Activated CD8-positive, alpha-beta T cell treated with anti-CD3 and anti-CD28 coated beads for 36 hours (primary cell): ENCODE measurements around the gene PCGF1. TPM values are rescaled to one million over a fixed set of nuclear protein-coding genes. Genes with fewer than 3 reads are reported as not detected.

ENCODE experiments used
- ATAC-seq: fragments of 200-7000 bp; cut with Tn5 transposase; one replicate; pipeline ENCODE4 v1.10.0; 2021; ENCODE audit warnings: mild to moderate bottlenecking, moderate library complexity
- CTCF ChIA-PET: fragments of 350-600 bp; sonication (Branson Sonifier 250); formaldehyde crosslinking; loops from one replicate; lab custom pipeline; 2021; ENCODE audit warnings: antibody characterized with exemption; lab: Charles Lee
- POLR2A ChIA-PET: fragments of 350-600 bp; sonication (Branson Sonifier 250); formaldehyde crosslinking; loops from one replicate; lab custom pipeline; 2021; ENCODE audit warnings: antibody characterized with exemption; lab: Charles Lee
- DNase-seq: peaks from one replicate; pipeline ENCODE4 v3.0.0-alpha.2; 2020
- H3K27ac Mint-ChIP-seq: one replicate; pipeline ENCODE4 v1.8.0; 2021; ENCODE audit warnings: mild to moderate bottlenecking, mixed read lengths
- H3K27me3 Mint-ChIP-seq: one replicate; pipeline ENCODE4 v1.8.0; 2021; ENCODE audit warnings: mixed read lengths
- H3K36me3 Mint-ChIP-seq: one replicate; pipeline ENCODE4 v1.8.0; 2021; ENCODE audit warnings: low read depth, mixed read lengths
- H3K4me1 Mint-ChIP-seq: one replicate; pipeline ENCODE4 v1.8.0; 2021; ENCODE audit warnings: low read depth, mixed read lengths
- H3K4me3 Mint-ChIP-seq: one replicate; pipeline ENCODE4 v1.8.0; 2021; ENCODE audit warnings: mild to moderate bottlenecking, moderate library complexity, mixed read lengths
- H3K9me3 Mint-ChIP-seq: one replicate; pipeline ENCODE4 v1.8.0; 2021; ENCODE audit warnings: mixed read lengths
- CTCF ChIP-seq: fragments of 200-600 bp; IDR thresholded peaks from one replicate; pipeline ENCODE4 v1.8.0; 2022; ENCODE audit warnings: antibody characterized with exemption, mild to moderate bottlenecking
- intact Hi-C: fragments of 100-400 bp; cut with micrococcal nuclease; formaldehyde crosslinking; loops from one replicate; pipeline ENCODE4 v1.10.0; 2022
- total RNA-seq, 2 experiments: library from RNA; stranded (reverse); gene quantifications; one replicate each; pipeline ENCODE4 v1.2.3, GENCODE V29; 2021

The PCGF1 gene
- total RNA-seq, 2 experiments from 2014 or later = 16.1 to 21.1 TPM

- ATAC-seq = no peak
- Mint-ChIP-seq H3K27ac (no peak overlapping the region), H3K9me3 (no peaks in the 10 kb centered on the region), H3K27me3 (peaks cover 4% of the 10 kb centered on the region), H3K4me3 (no peak overlapping the region), H3K36me3 (peaks cover 27% of the 10 kb centered on the region), H3K4me1 (peaks cover 19% of the 10 kb centered on the region)
- CTCF ChIA-PET = interaction anchor here (6.4 kb wide), 1 partner anchor 55 kb away, joined by 54 read pairs; no protein-coding TSS in a partner anchor
- no peak for DNase-seq
- intact Hi-C loops = loop anchor here (5.0 kb wide), 2 partner anchors 52 to 53 kb away; partner anchors contain the start of genes CCDC142 and TTC31
- POLR2A ChIA-PET = interaction anchor here (1.1 kb wide), 1 partner anchor 33 kb away, joined by 3 read pairs; no protein-coding TSS in a partner anchor
- TF ChIP-seq CTCF = no peak
These were observed 26.9 kb upstream of the PCGF1 start for GRCh38 chr2:74534411-74534810.

GRCh38 chr2:74533464-74533863 is 26.0 kb upstream of the PCGF1 start:
- ChIA-PET POLR2A (interaction anchor here (1.1 to 1.8 kb wide), 3 partner anchors 16 to 34 kb away, joined by 3 to 5 read pairs (median 3); partner anchors contain the start of gene TLX2), CTCF (interaction anchor here (1.1 to 6.4 kb wide), 7 partner anchors 11 to 76 kb away, joined by 3 to 54 read pairs (median 12); partner anchors contain the start of genes CCDC142, PCGF1, TTC31 and WBP1)
- H3K4me1 Mint-ChIP-seq = peaks cover 19% of the 10 kb centered on the region
- H3K27me3 Mint-ChIP-seq = no peaks in the 10 kb centered on the region
- H3K36me3 Mint-ChIP-seq = peaks cover 34% of the 10 kb centered on the region
- intact Hi-C loops = loop anchor here (5.0 kb wide), 2 partner anchors 51 to 54 kb away; partner anchors contain the start of genes CCDC142 and TTC31
- H3K4me3 Mint-ChIP-seq = no peak overlapping the region
- no peak overlapping the region for H3K27ac Mint-ChIP-seq
- ATAC-seq (no peak), DNase-seq (no peak)
- no peak for TF ChIP-seq CTCF
- no peaks in the 10 kb centered on the region for H3K9me3 Mint-ChIP-seq

- intact Hi-C loops = loop anchor here (5.0 kb wide), 2 partner anchors 50 to 55 kb away; partner anchors contain the start of genes CCDC142 and TTC31
- no peak for DNase-seq
- H3K27me3 Mint-ChIP-seq = no peaks in the 10 kb centered on the region
- H3K9me3 Mint-ChIP-seq = no peaks in the 10 kb centered on the region
- H3K4me3 Mint-ChIP-seq = peak overlapping the region; percentile 26
- POLR2A ChIA-PET = interaction anchor here (0.9 to 4.1 kb wide), 8 partner anchors 12 to 75 kb away, joined by 3 to 38 read pairs (median 4); partner anchors contain the start of genes CCDC142, DOK1, LOXL3 and TTC31
- peaks cover 46% of the 10 kb centered on the region for H3K36me3 Mint-ChIP-seq
- no peak for TF ChIP-seq CTCF
- ATAC-seq = no peak
- CTCF ChIA-PET = interaction anchor here (0.7 to 6.4 kb wide), 25 partner anchors 10 to 197 kb away, joined by 3 to 54 read pairs (median 4); partner anchors contain the start of genes CCDC142, INO80B, LBX2 and MRPL53
- H3K4me1 Mint-ChIP-seq = peaks cover 31% of the 10 kb centered on the region
- H3K27ac Mint-ChIP-seq = peak overlapping the region; percentile 67
These were observed 24.7 kb upstream of the PCGF1 start for GRCh38 chr2:74532222-74532621.

- Mint-ChIP-seq H3K27me3 (no peaks in the 10 kb centered on the region), H3K27ac (peak overlapping the region; percentile 67), H3K36me3 (peaks cover 52% of the 10 kb centered on the region), H3K4me1 (peaks cover 36% of the 10 kb centered on the region), H3K4me3 (peak overlapping the region; percentile 98), H3K9me3 (no peaks in the 10 kb centered on the region)
- DNase-seq = no peak
- ATAC-seq = no peak
- ChIA-PET POLR2A (interaction anchor here (0.9 to 4.1 kb wide), 8 partner anchors 11 to 136 kb away, joined by 3 to 38 read pairs (median 4); partner anchors contain the start of genes CCDC142, DOK1, LOXL3 and TTC31), CTCF (interaction anchor here (0.7 to 6.4 kb wide), 30 partner anchors 8 to 196 kb away, joined by 3 to 54 read pairs (median 4); partner anchors contain the start of genes C2orf81, CCDC142, INO80B and LBX2)
- intact Hi-C loops = loop anchor here (5.0 kb wide), 2 partner anchors 49 to 56 kb away; partner anchors contain the start of genes CCDC142 and TTC31
- no peak for TF ChIP-seq CTCF
These were observed 24.2 kb upstream of the PCGF1 start for GRCh38 chr2:74531666-74532065.
